IPS-15b (cell line): ENCODE results near the gene SLC6A8.

Source experiments
- H3K27me3 ChIP-seq: one replicate; pipeline ENCODE4 v1.6.1; 2013; ENCODE audit warnings: low read length; ENCODE audit not compliant: control insufficient read depth, insufficient read depth
- H3K36me3 ChIP-seq: one replicate; pipeline ENCODE4 v1.6.1; 2013; ENCODE audit warnings: low read length; ENCODE audit not compliant: control insufficient read depth, insufficient read depth
- H3K4me1 ChIP-seq: one replicate; pipeline ENCODE4 v1.6.1; 2013; ENCODE audit warnings: mild to moderate bottlenecking, low read length; ENCODE audit not compliant: control insufficient read depth, insufficient read depth
- H3K4me3 ChIP-seq: one replicate; pipeline ENCODE4 v1.5.1; 2013; ENCODE audit warnings: low read depth, low read length
- H3K9ac ChIP-seq: one replicate; pipeline ENCODE4 v1.6.1; 2013; ENCODE audit warnings: low read depth, mild to moderate bottlenecking, low read length
- H3K9me3 ChIP-seq: one replicate; pipeline ENCODE4 v1.6.1; 2013; ENCODE audit warnings: mild to moderate bottlenecking, low read length; ENCODE audit not compliant: control insufficient read depth, insufficient read depth

The SLC6A8 gene

GRCh38 chrX:153643431-153644351 is 44.0 kb upstream of the SLC6A8 start:
- Histone ChIP-seq H3K9me3 (no peaks in the 10 kb centered on the region), H3K27me3 (peaks cover 65% of the 10 kb centered on the region), H3K36me3 (no peaks in the 10 kb centered on the region), H3K4me3 (peak overlapping the region; percentile 41), H3K4me1 (no peaks in the 10 kb centered on the region), H3K9ac (no peak overlapping the region)

- Histone ChIP-seq H3K36me3 (no peaks in the 10 kb centered on the region), H3K4me1 (no peaks in the 10 kb centered on the region), H3K4me3 (peak overlapping the region; percentile 32), H3K9ac (no peak overlapping the region), H3K27me3 (peaks cover 72% of the 10 kb centered on the region), H3K9me3 (no peaks in the 10 kb centered on the region)
Measured at GRCh38 chrX:153644356-153645125, 43.2 kb upstream of the SLC6A8 start.

- H3K36me3 ChIP-seq, result no peaks in the 10 kb centered on the region
- no peak overlapping the region for H3K9ac ChIP-seq
- no peaks in the 10 kb centered on the region for H3K9me3 ChIP-seq
- no peaks in the 10 kb centered on the region for H3K4me1 ChIP-seq
- no peak overlapping the region for H3K4me3 ChIP-seq
- H3K27me3 ChIP-seq, result peaks cover 72% of the 10 kb centered on the region
Measured at GRCh38 chrX:153645151-153645550, 42.6 kb upstream of the SLC6A8 start.

GRCh38 chrX:153645921-153646488 is 41.7 kb upstream of the SLC6A8 start:
- H3K27me3 ChIP-seq, result peaks cover 66% of the 10 kb centered on the region

GRCh38 chrX:153646620-153647373 is 40.9 kb upstream of the SLC6A8 start, which contains the start of gene DUSP9:
Gene DUSP9 (plus strand): TSS chrX:153647203. CDS start chrX:153647954, 751 bp downstream.
- Histone ChIP-seq H3K36me3 (no peaks in the 10 kb centered on the region), H3K4me3 (peak within 1 kb of the TSS; percentile 13), H3K27me3 (peaks cover 59% of the 10 kb centered on the region), H3K9me3 (no peaks in the 10 kb centered on the region), H3K9ac (no peak within 1 kb of the TSS), H3K4me1 (no peaks in the 10 kb centered on the region)

More at GRCh38 chrX:153645921-153646488, 41.7 kb upstream of the SLC6A8 start:
- no peak overlapping the region for H3K4me3 ChIP-seq
- no peaks in the 10 kb centered on the region for H3K9me3 ChIP-seq
- H3K36me3 ChIP-seq, result no peaks in the 10 kb centered on the region
- H3K9ac ChIP-seq, result no peak overlapping the region
- H3K4me1 ChIP-seq, result no peaks in the 10 kb centered on the region

DNA sequence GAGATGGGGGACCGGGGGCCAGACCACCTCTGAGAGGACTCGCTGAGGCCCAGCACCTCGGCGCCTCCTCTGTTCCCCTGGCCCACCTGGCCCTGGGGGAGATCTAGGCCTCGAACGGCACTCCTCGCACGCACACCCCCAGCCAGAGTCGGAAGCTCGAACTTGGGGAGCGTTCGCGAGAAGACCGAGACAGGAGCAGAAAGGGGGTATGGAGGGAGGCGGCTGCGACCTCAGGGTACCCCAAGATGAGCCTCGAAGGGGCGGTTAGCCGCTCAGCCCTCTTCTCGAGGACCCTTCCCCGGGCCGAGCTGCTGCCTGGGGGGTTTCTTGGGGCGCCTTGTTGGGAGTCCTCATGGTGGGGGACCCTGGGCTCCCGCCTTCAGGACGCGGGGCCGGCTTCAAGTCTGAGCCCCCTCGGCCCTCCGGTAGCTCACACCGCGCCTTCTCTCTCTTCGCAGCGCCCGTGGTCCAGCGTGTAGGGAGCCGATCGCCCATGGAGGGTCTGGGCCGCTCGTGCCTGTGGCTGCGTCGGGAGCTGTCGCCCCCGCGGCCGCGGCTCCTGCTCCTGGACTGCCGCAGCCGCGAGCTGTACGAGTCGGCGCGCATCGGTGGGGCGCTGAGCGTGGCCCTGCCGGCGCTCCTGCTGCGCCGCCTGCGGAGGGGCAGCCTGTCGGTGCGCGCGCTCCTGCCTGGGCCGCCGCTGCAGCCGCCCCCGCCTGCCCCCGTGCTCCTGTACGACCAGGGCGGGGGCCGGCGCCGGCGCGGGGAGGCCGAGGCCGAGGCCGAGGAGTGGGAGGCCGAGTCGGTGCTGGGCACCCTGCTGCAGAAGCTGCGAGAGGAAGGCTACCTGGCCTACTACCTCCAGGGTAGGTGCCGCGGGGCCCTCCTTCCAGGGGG is 40.0 kb upstream of the SLC6A8 start:
- Histone ChIP-seq H3K4me3 (peak overlapping the region; percentile 13), H3K4me1 (no peaks in the 10 kb centered on the region), H3K9ac (no peak overlapping the region), H3K36me3 (no peaks in the 10 kb centered on the region), H3K27me3 (peaks cover 57% of the 10 kb centered on the region), H3K9me3 (no peaks in the 10 kb centered on the region)

- no peaks in the 10 kb centered on the region for H3K9me3 ChIP-seq
- peaks cover 48% of the 10 kb centered on the region for H3K27me3 ChIP-seq
- H3K4me1 ChIP-seq, result no peaks in the 10 kb centered on the region
- no peak overlapping the region for H3K4me3 ChIP-seq
- no peaks in the 10 kb centered on the region for H3K36me3 ChIP-seq
- H3K9ac ChIP-seq, result no peak overlapping the region
Measured at GRCh38 chrX:153648358-153649177, 39.2 kb upstream of the SLC6A8 start.

DNA sequence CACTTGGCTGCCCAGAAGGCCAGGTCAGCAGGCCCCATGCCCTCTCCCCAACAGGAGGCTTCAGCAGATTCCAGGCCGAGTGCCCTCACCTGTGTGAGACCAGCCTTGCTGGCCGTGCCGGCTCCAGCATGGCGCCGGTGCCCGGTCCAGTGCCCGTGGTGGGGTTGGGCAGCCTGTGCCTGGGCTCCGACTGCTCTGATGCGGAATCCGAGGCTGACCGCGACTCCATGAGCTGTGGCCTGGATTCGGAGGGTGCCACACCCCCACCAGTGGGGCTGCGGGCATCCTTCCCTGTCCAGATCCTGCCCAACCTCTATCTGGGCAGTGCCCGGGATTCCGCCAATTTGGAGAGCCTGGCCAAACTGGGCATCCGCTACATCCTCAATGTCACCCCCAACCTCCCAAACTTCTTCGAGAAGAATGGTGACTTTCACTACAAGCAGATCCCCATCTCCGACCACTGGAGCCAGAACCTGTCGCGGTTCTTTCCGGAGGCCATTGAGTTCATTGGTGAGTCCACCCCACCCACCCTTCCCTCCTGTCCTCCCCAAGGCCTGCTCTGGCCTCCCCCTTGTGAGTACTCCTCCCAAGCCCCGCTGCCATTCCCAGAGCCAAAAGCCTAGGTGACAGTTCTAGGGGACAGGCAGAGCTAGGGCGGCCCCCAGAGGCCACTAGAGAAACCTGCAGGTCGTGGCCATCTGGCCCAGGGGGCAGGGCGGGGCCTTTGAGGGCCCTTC is 38.4 kb upstream of the SLC6A8 start:
- H3K9me3 ChIP-seq, result no peaks in the 10 kb centered on the region
- H3K4me3 ChIP-seq, result no peak overlapping the region
- no peak overlapping the region for H3K9ac ChIP-seq
- H3K36me3 ChIP-seq, result no peaks in the 10 kb centered on the region
- H3K4me1 ChIP-seq, result no peaks in the 10 kb centered on the region
- peaks cover 44% of the 10 kb centered on the region for H3K27me3 ChIP-seq

DNA sequence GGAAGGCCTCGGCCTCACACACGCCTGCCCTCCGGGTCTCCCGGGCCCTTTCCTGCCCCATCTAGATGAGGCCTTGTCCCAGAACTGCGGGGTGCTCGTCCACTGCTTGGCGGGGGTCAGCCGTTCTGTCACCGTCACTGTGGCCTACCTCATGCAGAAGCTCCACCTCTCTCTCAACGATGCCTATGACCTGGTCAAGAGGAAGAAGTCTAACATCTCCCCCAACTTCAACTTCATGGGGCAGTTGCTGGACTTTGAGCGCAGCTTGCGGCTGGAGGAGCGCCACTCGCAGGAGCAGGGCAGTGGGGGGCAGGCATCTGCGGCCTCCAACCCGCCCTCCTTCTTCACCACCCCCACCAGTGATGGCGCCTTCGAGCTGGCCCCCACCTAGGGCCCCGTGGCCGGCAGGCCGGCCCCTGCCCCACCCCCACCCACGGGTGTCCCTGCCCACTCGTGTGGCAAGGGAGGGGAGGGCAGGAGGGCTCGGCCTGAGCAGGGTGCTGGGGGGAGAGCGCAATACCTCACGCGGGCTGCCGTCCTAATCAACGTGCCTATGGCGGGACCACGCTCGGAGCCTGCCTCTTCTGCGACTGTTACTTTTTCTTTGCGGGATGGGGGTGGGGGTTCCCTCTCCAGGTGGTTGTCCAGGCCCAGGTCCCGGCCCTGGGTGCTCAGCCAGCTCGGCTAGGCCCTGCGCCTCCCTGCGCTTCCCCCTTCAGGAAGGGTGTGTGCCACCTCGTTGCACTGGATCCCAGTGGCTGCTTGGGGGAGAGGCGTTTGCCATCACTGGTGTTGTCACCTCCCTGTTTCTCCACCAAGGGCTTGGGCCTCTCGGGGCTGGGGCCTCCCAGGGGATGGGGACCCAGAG is 37.6 kb upstream of the SLC6A8 start:
- H3K4me1 ChIP-seq, result no peaks in the 10 kb centered on the region
- H3K9me3 ChIP-seq, result no peaks in the 10 kb centered on the region
- no peak overlapping the region for H3K4me3 ChIP-seq
- H3K27me3 ChIP-seq, result peaks cover 36% of the 10 kb centered on the region
- no peak overlapping the region for H3K9ac ChIP-seq
- H3K36me3 ChIP-seq, result no peaks in the 10 kb centered on the region
